Ishikawa (cell line): ENCODE results near the gene TCF4.

Source experiments
- CEBPB ChIP-seq: IDR thresholded peaks from 2 replicates; pipeline ENCODE4 v1.6.1; 2012
- CREB1 ChIP-seq: IDR thresholded peaks from 2 replicates; pipeline ENCODE4 v1.6.1; 2012; ENCODE audit warnings: low read depth
- EGR1 ChIP-seq: IDR thresholded peaks from 2 replicates; pipeline ENCODE4 v1.6.1; 2012
- EP300 ChIP-seq: IDR thresholded peaks from 2 replicates; pipeline ENCODE4 v1.6.1; 2012; ENCODE audit warnings: borderline replicate concordance
- FOXM1 ChIP-seq: IDR thresholded peaks from 2 replicates; pipeline ENCODE4 v1.6.1; 2012; ENCODE audit warnings: low read depth, borderline replicate concordance
- NFIC ChIP-seq: IDR thresholded peaks from 2 replicates; pipeline ENCODE4 v1.6.1; 2012
- RAD21 ChIP-seq: IDR thresholded peaks from 2 replicates; pipeline ENCODE4 v1.6.1; 2012; ENCODE audit warnings: low read depth
- TAF1 ChIP-seq: IDR thresholded peaks from 2 replicates; pipeline ENCODE4 v1.6.1; 2012; ENCODE audit warnings: low read depth, mild to moderate bottlenecking
- TCF12 ChIP-seq: IDR thresholded peaks from 2 replicates; pipeline ENCODE4 v1.6.1; 2012; ENCODE audit warnings: low read depth
- YY1 ChIP-seq: IDR thresholded peaks from 2 replicates; pipeline ENCODE4 v1.6.1; 2012; ENCODE audit warnings: low read depth
- ZBTB7A ChIP-seq: IDR thresholded peaks from 2 replicates; pipeline ENCODE4 v1.6.1; 2012; ENCODE audit warnings: low read depth
- TF ChIP-seq, protein P1 (sequence below): IDR thresholded peaks from 2 replicates; pipeline ENCODE4 v1.6.1; 2012; ENCODE audit warnings: low read depth, mild to moderate bottlenecking
- TF ChIP-seq, protein P2 (sequence below): IDR thresholded peaks from 2 replicates; pipeline ENCODE4 v1.6.1; 2012
- TF ChIP-seq, protein P3 (sequence below): IDR thresholded peaks from 2 replicates; pipeline ENCODE4 v1.6.1; 2012

DNA sequence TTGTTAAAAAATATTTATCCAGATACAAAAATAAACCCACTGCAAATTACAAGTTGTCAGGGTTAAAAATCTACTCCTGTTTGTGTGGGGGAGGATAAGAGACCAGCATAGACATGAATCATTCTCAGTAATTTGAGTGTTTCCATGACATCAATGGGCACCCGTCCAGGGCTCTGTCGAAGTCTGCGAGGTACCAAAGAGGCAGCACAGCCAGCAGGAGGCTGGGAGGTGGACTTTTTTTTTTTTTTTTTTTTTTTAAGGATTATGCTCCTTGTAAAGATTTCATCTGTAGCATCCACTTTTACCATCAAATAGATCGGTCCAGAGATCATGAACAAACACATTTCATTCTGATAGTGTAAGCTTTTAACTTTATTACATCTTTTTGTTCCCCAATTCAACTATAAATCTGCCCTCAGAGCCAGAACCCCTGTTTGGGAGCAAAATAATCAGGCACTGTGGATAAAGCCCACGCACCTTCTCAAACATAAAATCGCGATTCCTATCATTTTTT, 182.0 kb downstream of the TCF4 start:
- TF ChIP-seq FOXM1 (no peak), CREB1 (no peak), EGR1 (no peak), RAD21 (no peak), TAF1 (no peak), EP300 (peak; percentile 20; the same call in 1 of the 2 replicates), NFIC (peak; percentile 72), CEBPB (no peak), TCF12 (0 out of 2 replicates have a peak, but pooled peaks have one; percentile 22), YY1 (no peak), ZBTB7A (no peak)
- TF ChIP-seq, protein P1, sequence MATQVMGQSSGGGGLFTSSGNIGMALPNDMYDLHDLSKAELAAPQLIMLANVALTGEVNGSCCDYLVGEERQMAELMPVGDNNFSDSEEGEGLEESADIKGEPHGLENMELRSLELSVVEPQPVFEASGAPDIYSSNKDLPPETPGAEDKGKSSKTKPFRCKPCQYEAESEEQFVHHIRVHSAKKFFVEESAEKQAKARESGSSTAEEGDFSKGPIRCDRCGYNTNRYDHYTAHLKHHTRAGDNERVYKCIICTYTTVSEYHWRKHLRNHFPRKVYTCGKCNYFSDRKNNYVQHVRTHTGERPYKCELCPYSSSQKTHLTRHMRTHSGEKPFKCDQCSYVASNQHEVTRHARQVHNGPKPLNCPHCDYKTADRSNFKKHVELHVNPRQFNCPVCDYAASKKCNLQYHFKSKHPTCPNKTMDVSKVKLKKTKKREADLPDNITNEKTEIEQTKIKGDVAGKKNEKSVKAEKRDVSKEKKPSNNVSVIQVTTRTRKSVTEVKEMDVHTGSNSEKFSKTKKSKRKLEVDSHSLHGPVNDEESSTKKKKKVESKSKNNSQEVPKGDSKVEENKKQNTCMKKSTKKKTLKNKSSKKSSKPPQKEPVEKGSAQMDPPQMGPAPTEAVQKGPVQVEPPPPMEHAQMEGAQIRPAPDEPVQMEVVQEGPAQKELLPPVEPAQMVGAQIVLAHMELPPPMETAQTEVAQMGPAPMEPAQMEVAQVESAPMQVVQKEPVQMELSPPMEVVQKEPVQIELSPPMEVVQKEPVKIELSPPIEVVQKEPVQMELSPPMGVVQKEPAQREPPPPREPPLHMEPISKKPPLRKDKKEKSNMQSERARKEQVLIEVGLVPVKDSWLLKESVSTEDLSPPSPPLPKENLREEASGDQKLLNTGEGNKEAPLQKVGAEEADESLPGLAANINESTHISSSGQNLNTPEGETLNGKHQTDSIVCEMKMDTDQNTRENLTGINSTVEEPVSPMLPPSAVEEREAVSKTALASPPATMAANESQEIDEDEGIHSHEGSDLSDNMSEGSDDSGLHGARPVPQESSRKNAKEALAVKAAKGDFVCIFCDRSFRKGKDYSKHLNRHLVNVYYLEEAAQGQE, result no peak
- TF ChIP-seq, protein P2, sequence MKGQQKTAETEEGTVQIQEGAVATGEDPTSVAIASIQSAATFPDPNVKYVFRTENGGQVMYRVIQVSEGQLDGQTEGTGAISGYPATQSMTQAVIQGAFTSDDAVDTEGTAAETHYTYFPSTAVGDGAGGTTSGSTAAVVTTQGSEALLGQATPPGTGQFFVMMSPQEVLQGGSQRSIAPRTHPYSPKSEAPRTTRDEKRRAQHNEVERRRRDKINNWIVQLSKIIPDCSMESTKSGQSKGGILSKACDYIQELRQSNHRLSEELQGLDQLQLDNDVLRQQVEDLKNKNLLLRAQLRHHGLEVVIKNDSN, result no peak
- TF ChIP-seq, protein P3, sequence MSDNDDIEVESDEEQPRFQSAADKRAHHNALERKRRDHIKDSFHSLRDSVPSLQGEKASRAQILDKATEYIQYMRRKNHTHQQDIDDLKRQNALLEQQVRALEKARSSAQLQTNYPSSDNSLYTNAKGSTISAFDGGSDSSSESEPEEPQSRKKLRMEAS, result no peak
